Endothelial cell of umbilical vein (primary cell): ENCODE data around the gene ATP1B2. TPM values are rescaled to one million over a fixed set of nuclear protein-coding genes. Genes with fewer than 3 reads are reported as not detected.

ENCODE experiments used
- BruUV-seq: library from RNA; stranded (reverse); fragments of 400-500 nt; replicated peaks from 2 replicates; lab custom pipeline; 2021; lab: Mats Ljungman, UMichigan
- CTCF ChIA-PET: fragments of 300-600, 350-600 bp; sonication (Branson Sonifier 250); formaldehyde crosslinking; loops from one replicate; lab custom pipeline; 2021; ENCODE audit warnings: antibody characterized with exemption, inconsistent platforms; lab: Charles Lee
- POLR2A ChIA-PET: fragments of 300-600, 350-600 bp; sonication (Branson Sonifier 250); formaldehyde crosslinking; loops from one replicate; lab custom pipeline; 2021; ENCODE audit warnings: antibody characterized with exemption, inconsistent platforms; lab: Charles Lee
- DNase-seq: peaks from one replicate; pipeline ENCODE4 v3.0.0-alpha.2; 2011; ENCODE audit warnings: low read depth, low spot score
- FAIRE-seq: peaks from 2 replicates; lab custom pipeline; 2011; peaks lifted over from hg19 to GRCh38; lab: Jason Lieb, UNC
- H2AFZ ChIP-seq: 2 replicates; pipeline ENCODE4 v1.6.0; 2012; ENCODE audit warnings: low read depth, low read length, control low read depth, inconsistent platforms
- H3K27ac ChIP-seq: 2 replicates; pipeline ENCODE4 v1.5.1; 2011; ENCODE audit warnings: low read depth, mild to moderate bottlenecking, control low read depth, low read length, moderate library complexity; ENCODE audit not compliant: insufficient read depth
- H3K27me3 ChIP-seq, 2 experiments: 2 replicates each; pipeline versions ENCODE4 v1.6.0 to v1.6.1; 2011; ENCODE audit warnings: low read length in 2 of 2, mixed read lengths in 1 of 2; ENCODE audit not compliant: control insufficient read depth in 2 of 2, insufficient read depth in 2 of 2
- H3K36me3 ChIP-seq, 2 experiments: 2 replicates in 1 of 2; 3 replicates in 1 of 2; pipeline ENCODE4 v1.5.1; 2011; ENCODE audit warnings: low read length in 2 of 2, mild to moderate bottlenecking in 1 of 2, moderate library complexity in 1 of 2; ENCODE audit not compliant: control insufficient read depth in 2 of 2, insufficient read depth in 2 of 2; ENCODE audit errors: extremely low read depth in 1 of 2
- H3K4me1 ChIP-seq: 3 replicates; pipeline ENCODE4 v1.5.1; 2011; ENCODE audit warnings: mild to moderate bottlenecking, low read length; ENCODE audit not compliant: control insufficient read depth, insufficient read depth; ENCODE audit errors: extremely low read depth
- H3K4me2 ChIP-seq: 2 replicates; pipeline ENCODE4 v1.6.1; 2011; ENCODE audit warnings: low read length, control low read depth, mixed read lengths; ENCODE audit not compliant: insufficient read depth
- H3K4me3 ChIP-seq, 3 experiments: fragments of 200-600 bp in 1 of 3; sonication (generic), shearing (Covaris generic) in 1 of 3; replicated peaks in 1 of 3; 2 replicates each; pipeline ENCODE4 v1.5.1; 2011 to 2016; ENCODE audit warnings: control low read depth in 3 of 3, low read length in 3 of 3, mild to moderate bottlenecking in 2 of 3, inconsistent platforms in 1 of 3, low read depth in 1 of 3, moderate library complexity in 1 of 3; ENCODE audit not compliant: insufficient read depth in 1 of 3
- H3K79me2 ChIP-seq: 2 replicates; pipeline ENCODE4 v1.6.0; 2012; ENCODE audit warnings: low read length, inconsistent platforms; ENCODE audit not compliant: control insufficient read depth, insufficient read depth
- H3K9ac ChIP-seq: replicated peaks from 2 replicates; pipeline ENCODE3; 2011; ENCODE audit warnings: low read length, control low read depth; ENCODE audit not compliant: insufficient read depth; ENCODE audit errors: extremely low read depth
- H3K9me1 ChIP-seq: replicated peaks from 3 replicates; pipeline ENCODE4 v1.6.0; 2011; ENCODE audit warnings: mild to moderate bottlenecking, low read length; ENCODE audit not compliant: control insufficient read depth, insufficient read depth; ENCODE audit errors: extremely low read depth
- H3K9me3 ChIP-seq: replicated peaks from 2 replicates; pipeline ENCODE4 v1.5.1; 2012; ENCODE audit warnings: low read length, inconsistent platforms; ENCODE audit not compliant: control insufficient read depth, insufficient read depth
- H4K20me1 ChIP-seq: replicated peaks from 2 replicates; pipeline ENCODE3; 2011; ENCODE audit warnings: mild to moderate bottlenecking, low read length; ENCODE audit not compliant: control insufficient read depth, insufficient read depth; ENCODE audit errors: extremely low read depth
- CTCF ChIP-seq, 2 donors: IDR thresholded peaks; 1 replicate in 1 of 2; 2 replicates in 1 of 2; pipeline ENCODE4 v1.5.1; 2011; ENCODE audit warnings: low read length in 2 of 2, mild to moderate bottlenecking in 2 of 2, moderate library complexity in 2 of 2, control low read depth in 1 of 2, inconsistent platforms in 1 of 2, low read depth in 1 of 2; ENCODE audit not compliant: insufficient read depth in 1 of 2; ENCODE audit errors: extremely low read depth in 1 of 2
- EZH2 ChIP-seq: IDR thresholded peaks from 2 replicates; pipeline ENCODE4 v1.6.1; 2012; ENCODE audit warnings: borderline replicate concordance, low read depth, mild to moderate bottlenecking, moderate library complexity, low read length, inconsistent platforms; ENCODE audit not compliant: severe bottlenecking
- MAX ChIP-seq: IDR thresholded peaks from 2 replicates; pipeline ENCODE4 v1.6.1; 2011; ENCODE audit not compliant: insufficient read depth, insufficient read length
- POLR2AphosphoS5 ChIP-seq: IDR thresholded peaks from 2 replicates; pipeline ENCODE4 v1.6.1; 2012; ENCODE audit warnings: low read depth, mild to moderate bottlenecking, control low read depth, low read length, moderate library complexity; ENCODE audit not compliant: insufficient read depth
- dilution Hi-C: fragments of 300-500 bp; cut with MboI; formaldehyde crosslinking; loops from one replicate; pipeline ENCODE4 v1.15.0; 2019; ENCODE audit warnings: low sequenced_read_pairs; ENCODE audit not compliant: extremely low pct_ligation_motif_present
- intact Hi-C: fragments of 100-400 bp; cut with micrococcal nuclease; formaldehyde crosslinking; loops from one replicate; pipeline ENCODE4 v1.10.0; 2022
- polyA plus RNA-seq, 4 experiments: library from polyadenylated mRNA; depleted of rRNA in 3 of 4; stranded (reverse) in 3 of 4; unstranded in 1 of 4; fragments of >200 nt; gene quantifications; 2 replicates each; pipeline versions ENCODE4 v1.2.1 to v1.2.3, GENCODE V29; 2011 to 2012; ENCODE audit warnings: missing spikeins in 1 of 4
- total RNA-seq: library from RNA; stranded (reverse); gene quantifications from 2 replicates; pipeline ENCODE4 v1.2.3, GENCODE V29; 2021

The ATP1B2 gene
- total and polyA plus RNA-seq, 2 donors (not counting 3 experiments of a cell fraction or from before 2014, with no cell fraction given): 0.06 TPM; not detected in 1

DNA sequence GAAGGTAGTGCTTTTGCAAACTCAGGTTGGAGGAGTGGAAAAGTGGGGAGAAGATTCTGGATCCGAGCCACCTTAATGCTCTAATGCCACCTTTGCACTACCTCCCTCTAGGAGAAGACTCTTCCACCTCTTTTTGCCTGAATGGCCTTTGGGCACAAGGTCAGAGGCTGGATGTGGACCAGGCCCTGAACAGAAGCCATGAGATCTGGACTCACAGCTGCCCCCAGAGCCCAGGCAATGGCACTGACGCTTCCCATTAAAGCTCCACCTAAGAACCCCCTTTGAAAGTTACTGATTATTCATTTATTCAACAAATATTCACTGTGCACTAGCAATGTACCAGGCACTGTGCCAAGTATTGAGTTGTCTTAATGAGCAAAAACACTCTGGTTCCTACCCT lies 17.6 kb upstream of the ATP1B2 start:
- no peak overlapping the region for H3K9ac ChIP-seq
- no peak for DNase-seq
- no peak overlapping the region for H3K4me3 ChIP-seq
- H3K79me2 ChIP-seq: no peaks in the 10 kb centered on the region
- ChIA-PET POLR2A (no interaction called here), CTCF (interaction anchor here (0.7 to 6.6 kb wide), 16 partner anchors 9 to 408 kb away, joined by 3 to 97 read pairs (median 4); partner anchors contain the start of genes DNAH2, TP53 and WRAP53)
- dilution Hi-C loops: no loop called here
- no peaks in the 10 kb centered on the region for H3K4me1 ChIP-seq
- no peaks in the 10 kb centered on the region for H3K27me3 ChIP-seq
- TF ChIP-seq MAX: no peak
- TF ChIP-seq EZH2: no peak
- H4K20me1 ChIP-seq: no peaks in the 10 kb centered on the region
- intact Hi-C loops: no loop called here
- no peak overlapping the region for H3K27ac ChIP-seq
- no peak overlapping the region for H2AFZ ChIP-seq
- no peaks in the 10 kb centered on the region for H3K36me3 ChIP-seq
- FAIRE-seq: no peak
- no TSS peak for BruUV-seq
- H3K9me1 ChIP-seq: no peaks in the 10 kb centered on the region
- no peaks in the 10 kb centered on the region for H3K9me3 ChIP-seq
- H3K4me2 ChIP-seq: no peak overlapping the region

DNA sequence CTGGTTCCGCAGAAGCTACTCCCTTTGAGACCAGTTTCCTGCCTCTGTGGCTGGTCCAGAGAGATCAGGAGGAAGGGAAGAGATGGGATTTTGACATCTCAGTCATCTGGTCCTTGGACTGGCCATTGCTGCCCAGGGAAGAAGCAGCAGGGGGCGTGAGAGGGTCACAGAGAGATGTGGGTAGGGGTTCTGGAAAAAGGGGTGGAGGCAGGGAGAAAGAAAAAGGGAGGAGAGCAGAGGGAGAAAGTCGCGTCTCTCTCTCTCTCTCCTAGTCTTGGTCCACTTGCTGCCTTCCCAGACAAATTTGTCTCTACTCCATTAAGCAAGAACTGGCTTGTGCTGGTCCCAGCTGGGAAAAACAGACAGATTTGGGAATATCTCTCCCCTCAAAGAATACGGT lies 16.3 kb upstream of the ATP1B2 start:
- no peak overlapping the region for H3K4me2 ChIP-seq
- H4K20me1 ChIP-seq: no peaks in the 10 kb centered on the region
- no peaks in the 10 kb centered on the region for H3K79me2 ChIP-seq
- H3K9me1 ChIP-seq: no peaks in the 10 kb centered on the region
- DNase-seq (peak; percentile 51), FAIRE-seq (peak; percentile 24)
- intact Hi-C loops: loop anchor here (1.0 kb wide), 2 partner anchors 54 to 83 kb away; partner anchors contain the start of genes DNAH2 and WRAP53
- H2AFZ ChIP-seq: no peak overlapping the region
- ChIA-PET POLR2A (no interaction called here), CTCF (interaction anchor here (1.3 to 6.6 kb wide), 3 partner anchors 17 to 82 kb away, joined by 4 to 97 read pairs (median 9); partner anchors contain the start of genes ATP1B2, DNAH2, TP53 and WRAP53)
- no peak overlapping the region for H3K9ac ChIP-seq
- H3K4me1 ChIP-seq: no peaks in the 10 kb centered on the region
- H3K27ac ChIP-seq: no peak overlapping the region
- no peak overlapping the region for H3K4me3 ChIP-seq
- H3K36me3 ChIP-seq: no peaks in the 10 kb centered on the region
- no peak for TF ChIP-seq POLR2AphosphoS5
- peak; percentile 60 to 74 for TF ChIP-seq CTCF (IDR thresholded peaks at IDR 0.05; ENCODE audit: extremely low read depth in 1 of 2, insufficient read depth in 1 of 2, low read depth in 1 of 2, low read length in 2 of 2)
- H3K27me3 ChIP-seq: no peaks in the 10 kb centered on the region
- dilution Hi-C loops: no loop called here
- H3K9me3 ChIP-seq: no peaks in the 10 kb centered on the region
- BruUV-seq: no TSS peak
